C4-2B (cell line): Measurements from ENCODE around the gene TULP4.
A peak's percentile ranks its signal among the peaks of the same experiment; 100 is the strongest.
"Not testable (repeated sequence)": the region's sequence is repeated elsewhere in the genome, so short reads cannot be mapped to it uniquely, and the experiment has no call there.

Experiments used
- H3K27ac ChIP-seq: fragments of 450-650 bp; 2 replicates; pipeline ENCODE4 v1.5.1; 2017
- CTCF ChIP-seq: fragments of 450-650 bp; conservative IDR thresholded peaks from 2 replicates; pipeline ENCODE4 v1.5.1; 2017; ENCODE audit warnings: mild to moderate bottlenecking
- ZFX ChIP-seq: fragments of 450-650 bp; IDR thresholded peaks from 2 replicates; pipeline ENCODE4 v1.6.1; 2017

Gene TULP4

DNA sequence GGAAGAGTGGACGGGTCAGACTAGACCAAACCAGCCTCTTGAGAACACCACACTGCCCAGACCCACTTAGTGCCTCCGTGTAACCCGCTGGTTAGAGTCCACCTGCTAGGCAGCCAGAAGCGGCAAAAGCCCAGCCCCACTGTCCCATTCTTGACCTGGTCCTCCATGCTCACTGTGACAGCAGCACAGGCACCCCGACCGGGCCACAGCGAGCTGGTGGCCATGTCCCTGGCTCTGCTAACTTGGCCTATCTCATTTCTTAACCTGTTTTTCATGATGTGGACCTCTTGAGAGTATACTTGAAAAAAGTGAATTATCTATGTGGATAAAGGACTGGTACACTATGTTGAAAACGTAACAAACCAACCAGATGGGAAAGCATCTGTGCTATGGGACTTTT is 202.7 kb downstream of the TULP4 start:
- TF ChIP-seq CTCF (no peak), ZFX (no peak)
- H3K27ac ChIP-seq, result no peak overlapping the region

GRCh38 chr6:158516098-158516497 is 203.8 kb downstream of the TULP4 start:
- TF ChIP-seq ZFX, result no peak
- no peak for TF ChIP-seq CTCF
- H3K27ac ChIP-seq, result no peak overlapping the region

- TF ChIP-seq ZFX, result no peak
Measured at GRCh38 chr6:158517038-158517437, 204.8 kb downstream of the TULP4 start.

GRCh38 chr6:158517581-158517980 is 205.3 kb downstream of the TULP4 start:
- H3K27ac ChIP-seq, result no peak overlapping the region
- TF ChIP-seq ZFX (no peak), CTCF (no peak)

More at GRCh38 chr6:158517038-158517437, 204.8 kb downstream of the TULP4 start:
- H3K27ac ChIP-seq, result no peak overlapping the region

GRCh38 chr6:158518191-158519127 is 206.2 kb downstream of the TULP4 start:
- TF ChIP-seq ZFX (no peak), CTCF (peak; percentile 45)
- no peak overlapping the region for H3K27ac ChIP-seq

GRCh38 chr6:158519300-158519699 is 207.0 kb downstream of the TULP4 start:
- TF ChIP-seq ZFX, result no peak
- no peak for TF ChIP-seq CTCF
- no peak overlapping the region for H3K27ac ChIP-seq

DNA sequence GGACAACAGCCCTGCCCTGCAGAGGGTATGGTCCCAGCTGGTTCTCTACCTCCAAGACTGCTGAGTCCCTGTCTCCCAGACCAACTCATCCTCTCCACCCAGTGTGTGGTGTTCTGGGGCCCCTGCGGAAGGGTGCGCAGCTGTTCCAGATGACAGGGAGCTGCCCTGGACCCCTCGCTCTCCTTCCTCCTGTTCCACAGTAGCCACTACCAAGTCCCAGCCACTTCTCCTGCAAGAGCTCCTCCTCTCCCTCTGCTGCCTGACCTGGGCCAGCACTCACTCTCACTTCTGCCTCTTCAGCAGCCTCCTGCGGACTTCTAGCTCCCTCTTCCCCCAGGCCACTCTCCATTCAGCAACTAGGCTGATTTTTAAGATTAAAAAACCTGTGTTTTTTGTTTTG is 207.5 kb downstream of the TULP4 start:
- TF ChIP-seq CTCF, result no peak
- TF ChIP-seq ZFX, result no peak
- H3K27ac ChIP-seq, result no peak overlapping the region

DNA sequence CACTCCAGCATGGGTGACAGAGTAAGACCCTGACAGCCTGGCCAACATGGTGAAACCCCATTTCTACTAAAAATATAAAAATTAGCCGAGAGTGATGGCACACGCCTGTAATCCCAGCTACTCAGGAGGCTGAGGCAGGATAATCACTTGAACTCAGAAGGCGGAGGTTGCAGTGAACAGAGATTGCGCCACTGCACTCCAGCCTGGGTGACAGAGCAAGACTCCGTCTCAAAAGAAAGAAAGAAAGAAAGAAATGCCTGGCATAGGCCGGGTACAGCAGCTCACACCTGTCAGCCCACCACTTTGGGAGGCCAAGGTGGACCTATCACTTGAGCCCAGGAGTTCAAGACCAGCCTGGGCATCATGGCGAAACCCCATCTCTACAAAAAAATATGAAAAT is 208.7 kb downstream of the TULP4 start:
- H3K27ac ChIP-seq, result not testable (repeated sequence)
